Measurements from ENCODE around the gene CDC14C. TPM values are rescaled to one million over a fixed set of nuclear protein-coding genes. Genes with fewer than 3 reads are reported as not detected.

Gene CDC14C
- total and polyA plus RNA-seq, 2 donors (not counting 3 experiments of a cell fraction or from before 2014, with no cell fraction given) = not detected

- Histone ChIP-seq H3K27me3 (ENCODE audit: control insufficient read depth in 2 of 2, insufficient read depth in 2 of 2, low read length in 2 of 2) (no peaks in the 10 kb centered on the region), H3K4me2 (ENCODE audit: insufficient read depth, low read length) (no peak overlapping the region), H3K27ac (ENCODE audit: insufficient read depth, low read depth, low read length) (no peak overlapping the region), H3K4me3 (replicated peaks in 1 of 3; ENCODE audit: insufficient read depth in 1 of 3, low read depth in 1 of 3, low read length in 3 of 3) (no peak overlapping the region), H3K79me2 (ENCODE audit: control insufficient read depth, insufficient read depth, low read length) (no peaks in the 10 kb centered on the region), H3K9me3 (replicated peaks; ENCODE audit: control insufficient read depth, insufficient read depth, low read length) (no peaks in the 10 kb centered on the region), H2AFZ (ENCODE audit: low read depth, low read length) (no peak overlapping the region), H4K20me1 (replicated peaks; ENCODE audit: control insufficient read depth, extremely low read depth, insufficient read depth, low read length) (no peaks in the 10 kb centered on the region), H3K9ac (replicated peaks; ENCODE audit: extremely low read depth, insufficient read depth, low read length) (no peak overlapping the region), H3K36me3 (ENCODE audit: control insufficient read depth in 2 of 2, extremely low read depth in 1 of 2, insufficient read depth in 2 of 2, low read length in 2 of 2) (no peaks in the 10 kb centered on the region), H3K9me1 (replicated peaks; ENCODE audit: control insufficient read depth, extremely low read depth, insufficient read depth, low read length) (no peaks in the 10 kb centered on the region), H3K4me1 (ENCODE audit: control insufficient read depth, extremely low read depth, insufficient read depth, low read length) (no peaks in the 10 kb centered on the region)
- no TSS peak for BruUV-seq (replicated peaks)
- TF ChIP-seq POLR2A (IDR thresholded peaks at IDR 0.05; ENCODE audit: low read depth, low read length) (no peak), CTCF (IDR thresholded peaks at IDR 0.05; ENCODE audit: extremely low read depth in 1 of 2, insufficient read depth in 1 of 2, low read depth in 1 of 2, low read length in 2 of 2) (no peak), EZH2 (IDR thresholded peaks at IDR 0.05; ENCODE audit: borderline replicate concordance, low read depth, low read length, severe bottlenecking) (no peak), POLR2AphosphoS5 (IDR thresholded peaks at IDR 0.05; ENCODE audit: insufficient read depth, low read depth, low read length) (no peak), MAX (IDR thresholded peaks at IDR 0.05; ENCODE audit: insufficient read depth, insufficient read length) (no peak), JUN (IDR thresholded peaks at IDR 0.05; ENCODE audit: borderline replicate concordance, insufficient read depth, insufficient read length, low read depth) (no peak), MYC (IDR thresholded peaks at IDR 0.05; ENCODE audit: low read depth, low read length) (no peak)
- FAIRE-seq (no peak), DNase-seq (ENCODE audit: low read depth, low spot score) (no peak)
- POLR2A ChIA-PET = no interaction called here
- intact Hi-C loops (cut with micrococcal nuclease) = no loop called here
- dilution Hi-C loops (cut with MboI; ENCODE audit: extremely low pct_ligation_motif_present, low sequenced_read_pairs) = no loop called here
- CTCF ChIA-PET = no interaction called here
These were observed 46.8 kb downstream of the CDC14C start for GRCh38 chr7:48971173-48971572.

Data from endothelial cell of umbilical vein (primary cell).